Stimulated activated CD4-positive, alpha-beta T cell treated with anti-CD3 and anti-CD28 coated beads, Interleukin-2, amount 100 ng/mL, for 24 hours (primary cell): ENCODE data around the gene LCN6.
"Not testable (repeated sequence)": the region's sequence is repeated elsewhere in the genome, so short reads cannot be mapped to it uniquely, and the experiment has no call there.

Experiments used
- DNase-seq, 2 donors: peaks; one replicate each; pipeline ENCODE4 v3.0.0-alpha.2; 2020

The LCN6 gene

DNA sequence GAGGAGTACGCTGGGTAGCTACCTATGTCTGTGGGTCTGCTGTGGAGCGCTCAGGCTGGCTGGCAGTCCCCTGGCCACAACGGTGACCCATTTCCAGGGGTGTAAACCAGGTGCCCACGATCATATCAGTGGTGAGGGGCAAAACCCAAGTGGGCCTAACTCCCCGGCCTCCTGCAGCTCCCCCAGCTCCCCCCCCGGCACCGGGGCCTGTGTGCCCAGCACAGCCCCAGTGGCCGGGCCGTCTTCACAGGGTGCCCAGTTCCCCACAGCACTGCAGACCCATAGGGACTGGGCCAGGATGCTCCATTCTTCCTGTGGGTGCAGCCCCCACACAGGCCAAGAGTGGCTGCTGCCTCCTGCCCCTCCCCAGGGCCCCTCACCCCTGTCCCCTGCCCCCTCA, 10.7 kb upstream of the LCN6 start:
- no peak for DNase-seq

DNA sequence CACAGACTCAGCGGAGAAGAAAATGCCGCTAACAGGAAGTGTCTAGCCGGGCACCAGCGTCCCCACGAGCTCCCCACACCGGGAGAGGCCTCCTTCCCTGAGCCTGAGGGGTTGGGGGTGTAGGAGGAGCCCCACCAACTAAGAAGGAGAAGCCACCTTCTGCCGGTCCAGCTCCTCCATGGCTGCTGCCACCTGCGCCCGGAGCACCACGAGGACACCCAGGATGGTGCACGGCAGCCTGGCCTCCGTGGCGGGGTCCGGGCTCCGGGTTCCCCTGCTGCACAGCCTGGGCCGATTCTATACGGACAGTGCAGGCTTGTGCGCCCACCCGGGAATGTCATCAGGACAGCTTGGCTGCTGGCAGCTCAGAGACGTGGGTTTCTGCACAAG, 9.4 kb upstream of the LCN6 start:
- DNase-seq: no peak

- no peak for DNase-seq
These were observed 9.0 kb upstream of the LCN6 start for GRCh38 chr9:136757328-136757727.

- DNase-seq: no peak
These were observed 8.5 kb upstream of the LCN6 start for GRCh38 chr9:136756836-136757235.

DNA sequence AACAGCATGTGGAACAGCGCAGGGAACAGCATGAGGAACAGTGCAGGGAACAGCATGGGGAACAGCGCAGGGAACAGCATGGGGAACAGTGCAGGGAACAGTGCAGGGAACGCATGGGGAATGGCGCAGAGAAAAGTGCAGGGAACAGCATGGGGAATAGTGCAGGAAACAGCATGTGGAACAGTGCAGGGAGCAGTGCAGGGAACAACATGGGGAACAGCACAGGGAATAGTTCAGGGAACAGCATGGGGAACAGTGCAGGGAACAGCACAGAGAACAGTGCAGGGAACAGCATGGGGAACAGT, 7.8 kb upstream of the LCN6 start:
- no peak for DNase-seq

DNA sequence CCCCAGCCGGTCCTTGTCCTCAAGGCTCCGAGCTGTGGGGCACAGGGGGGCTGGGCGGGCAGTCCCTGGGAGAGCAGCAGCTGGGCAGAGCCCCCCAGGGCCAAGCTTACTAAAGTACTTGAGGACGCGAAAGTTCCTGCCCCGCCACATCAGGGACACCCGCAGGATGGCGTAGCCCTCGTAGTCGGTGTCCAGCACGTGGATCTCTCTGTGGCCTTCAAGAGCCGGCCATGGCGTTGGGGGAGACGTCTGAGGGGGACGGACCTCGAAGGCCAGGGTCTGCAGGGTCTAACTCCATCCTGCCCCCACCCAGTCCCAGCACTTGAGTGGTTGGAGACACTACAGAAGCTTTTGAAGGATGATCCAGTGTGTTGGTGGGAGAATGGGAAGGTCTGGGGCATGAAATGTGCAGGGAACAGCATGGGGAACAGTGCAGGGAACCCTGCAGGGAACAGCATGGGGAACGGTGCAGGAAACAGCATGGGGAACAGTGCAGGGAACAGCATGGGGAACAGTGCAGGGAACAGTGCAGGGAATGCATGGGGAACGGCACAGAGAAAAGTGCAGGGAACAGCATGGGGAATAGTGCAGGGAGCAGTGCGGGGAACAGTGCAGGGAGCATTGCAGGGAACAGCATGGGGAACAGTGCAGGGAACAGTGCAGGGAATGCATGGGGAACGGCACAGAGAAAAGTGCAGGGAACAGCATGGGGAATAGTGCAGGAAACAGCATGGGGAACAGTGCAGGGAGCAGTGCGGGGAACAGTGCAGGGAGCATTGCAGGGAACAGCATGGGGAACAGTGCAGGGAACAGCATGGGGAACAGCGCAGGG, 7.2 kb upstream of the LCN6 start:
- not testable (repeated sequence) for DNase-seq

GRCh38 chr9:136754626-136755301, 6.4 kb upstream of the LCN6 start:
- no peak for DNase-seq

DNA sequence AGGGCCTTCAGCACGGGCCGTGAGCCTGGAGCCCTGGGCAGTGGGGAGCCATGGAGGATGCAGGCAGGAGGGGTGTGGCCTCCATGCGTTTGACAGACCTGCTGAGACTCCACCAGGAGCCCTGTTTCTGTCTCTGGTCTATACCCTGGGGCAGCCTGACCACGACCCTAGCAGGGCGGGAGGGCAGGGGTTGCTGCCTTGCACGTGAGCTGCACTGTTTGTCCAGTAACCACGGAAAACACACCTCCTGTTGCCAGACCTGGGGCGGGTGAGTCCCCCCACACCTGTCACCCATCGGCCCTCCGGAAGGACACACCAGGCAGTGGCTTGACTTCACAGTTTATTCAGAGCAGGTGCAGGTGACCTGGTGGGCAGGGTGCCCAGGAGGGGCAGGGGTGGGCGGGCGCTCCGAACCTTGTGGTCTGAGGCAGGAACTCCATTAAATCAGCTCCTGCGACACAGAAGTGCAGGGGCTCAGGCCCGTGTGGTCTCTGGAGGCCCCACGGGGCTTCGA, 5.8 kb upstream of the LCN6 start:
- DNase-seq: no peak

GRCh38 chr9:136753371-136754058, 5.2 kb upstream of the LCN6 start:
- DNase-seq: no peak

DNA sequence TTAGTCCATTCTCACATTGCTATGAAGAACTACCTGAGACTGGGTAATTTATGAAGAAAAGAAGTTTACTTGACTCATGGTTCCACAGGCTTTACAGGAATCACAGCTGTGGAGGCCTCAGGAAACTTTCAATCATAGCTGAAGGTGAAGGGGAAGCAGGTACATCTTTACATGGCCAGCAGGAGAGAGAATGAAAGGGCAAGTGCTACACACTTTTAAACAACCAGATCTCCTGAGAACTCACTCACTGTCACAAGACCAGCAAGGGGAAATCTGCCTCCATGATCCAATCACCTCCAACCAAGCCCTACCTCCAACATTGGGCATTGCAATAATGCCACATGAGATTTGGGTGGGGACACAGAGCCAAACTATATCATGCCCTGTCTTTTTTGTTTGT, 3.5 kb upstream of the LCN6 start:
- no peak for DNase-seq

DNA sequence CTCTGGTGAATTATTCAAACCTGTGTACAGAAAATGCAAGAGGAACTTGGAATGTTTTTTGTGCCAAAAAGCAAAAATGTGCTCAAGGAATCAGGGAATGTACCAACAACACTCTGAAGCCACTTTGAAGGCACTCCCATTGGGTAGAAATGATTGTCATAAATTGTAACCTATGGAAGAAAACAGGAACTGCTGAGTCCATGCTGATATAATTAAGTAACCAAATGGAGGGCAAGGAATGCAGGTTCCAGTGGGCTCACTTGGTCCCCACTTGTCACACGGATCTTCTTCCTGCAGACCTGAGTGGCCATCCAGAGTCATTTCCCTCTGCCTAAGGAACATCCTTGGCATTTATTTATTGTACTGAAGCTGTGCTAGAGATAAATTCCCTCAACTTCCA, 2.9 kb upstream of the LCN6 start:
- no peak for DNase-seq

DNA sequence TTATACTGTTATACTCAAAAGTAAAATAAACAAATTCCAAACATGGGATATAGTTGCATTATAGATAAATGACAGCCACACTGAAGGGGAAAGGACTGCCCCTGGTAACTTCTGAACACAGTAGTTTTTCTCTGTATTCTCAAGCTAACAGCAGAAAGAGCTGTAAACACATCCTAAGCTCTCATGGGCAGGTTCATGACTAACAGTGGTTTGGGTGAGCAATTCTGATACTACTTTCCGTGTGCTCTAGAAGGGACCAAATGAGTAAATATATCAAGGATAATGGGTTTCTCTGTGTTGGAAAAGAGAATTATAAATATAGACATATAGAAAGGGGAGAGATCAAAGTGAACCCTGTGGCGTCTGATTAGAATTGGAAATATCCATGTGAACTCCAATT, 2.2 kb upstream of the LCN6 start:
- DNase-seq: no peak

DNA sequence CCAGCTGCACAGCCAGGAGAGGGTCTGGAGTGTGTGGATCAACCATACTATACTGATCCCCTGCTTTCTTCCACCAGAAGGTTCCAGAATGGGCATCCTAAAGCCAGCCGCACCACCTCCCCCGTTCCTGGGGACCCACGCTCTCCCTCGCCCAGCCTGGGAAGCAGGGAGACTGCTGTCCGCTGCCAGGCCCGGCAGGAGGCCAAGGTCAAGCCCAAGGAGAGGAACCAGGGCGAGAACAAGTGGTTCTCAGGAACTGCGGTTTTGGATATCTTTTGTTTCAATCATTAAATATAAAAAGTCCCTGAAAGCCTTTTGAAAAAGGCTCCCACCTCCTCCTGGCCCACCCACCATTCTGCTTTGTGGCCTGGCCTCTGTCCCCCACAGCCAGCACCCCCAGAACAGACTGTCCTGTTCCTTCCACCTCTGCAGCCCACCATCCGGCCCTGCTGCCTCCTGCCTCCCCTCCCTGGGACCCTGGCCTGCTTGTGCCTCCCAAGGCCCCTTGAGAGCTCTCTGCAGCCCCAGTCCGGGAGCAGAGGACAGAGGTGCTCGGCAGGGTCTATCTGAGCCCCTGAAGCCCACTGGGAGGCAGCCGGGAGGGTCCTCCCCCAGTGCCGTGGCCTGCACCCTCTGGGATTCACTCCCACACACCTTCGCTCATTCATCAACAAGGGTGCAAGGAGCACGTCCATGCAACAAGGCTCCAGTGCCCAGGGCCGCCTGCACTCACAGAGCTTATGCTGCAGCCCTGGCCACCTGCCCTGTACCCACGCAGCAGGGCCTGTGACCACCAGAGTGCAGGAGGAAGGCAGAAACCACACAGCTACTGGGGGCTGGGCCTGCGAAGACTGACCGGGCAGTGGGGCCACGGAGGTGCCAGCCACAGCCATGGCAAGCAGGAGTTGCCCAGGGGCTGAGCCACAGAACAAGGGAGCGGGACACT, 614 bp upstream of the LCN6 start:
- DNase-seq: no peak

- no peak for DNase-seq
These were observed 914 bp downstream of the LCN6 start for GRCh38 chr9:136747161-136748060.

GRCh38 chr9:136746621-136747020, 1.7 kb downstream of the LCN6 start:
- DNase-seq: no peak

DNA sequence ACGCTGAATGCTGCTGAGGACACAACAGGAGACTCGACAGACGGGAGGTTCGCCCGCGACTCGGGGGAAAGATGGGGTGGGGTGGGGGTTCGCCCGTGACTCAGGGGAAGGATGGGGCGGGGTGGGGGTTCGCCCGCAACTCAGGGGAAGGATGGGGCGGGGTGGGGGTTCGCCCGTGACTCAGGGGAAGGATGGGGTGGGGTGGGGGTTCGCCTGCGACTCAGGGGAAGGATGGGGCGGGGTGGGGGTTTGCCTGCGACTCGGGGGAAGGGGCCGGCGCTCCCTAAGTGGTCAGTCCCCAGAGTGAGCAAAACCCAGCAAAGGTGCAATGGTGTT, 2.2 kb downstream of the LCN6 start:
- no peak for DNase-seq

- no peak for DNase-seq
These were observed 2.8 kb downstream of the LCN6 start for GRCh38 chr9:136745389-136746154.

DNA sequence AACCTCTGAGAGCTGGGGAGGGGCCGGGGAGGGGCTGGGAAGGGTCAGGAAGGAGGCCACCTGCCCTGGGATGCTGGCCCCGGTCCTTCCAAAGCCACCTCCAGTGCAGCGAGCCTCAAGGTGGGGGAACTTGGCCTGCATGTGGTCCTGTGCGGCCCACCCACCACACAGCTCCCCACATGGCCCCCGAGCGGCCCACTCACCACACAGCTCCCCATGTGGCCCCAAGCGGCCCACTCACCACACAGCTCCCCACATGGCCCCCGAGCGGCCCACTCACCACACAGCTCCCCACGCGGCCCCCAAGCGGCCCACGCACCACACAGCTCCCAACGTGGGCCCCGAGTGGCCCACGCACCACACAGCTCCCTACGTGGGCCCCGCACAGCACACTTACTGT, 3.6 kb downstream of the LCN6 start:
- no peak for DNase-seq

DNA sequence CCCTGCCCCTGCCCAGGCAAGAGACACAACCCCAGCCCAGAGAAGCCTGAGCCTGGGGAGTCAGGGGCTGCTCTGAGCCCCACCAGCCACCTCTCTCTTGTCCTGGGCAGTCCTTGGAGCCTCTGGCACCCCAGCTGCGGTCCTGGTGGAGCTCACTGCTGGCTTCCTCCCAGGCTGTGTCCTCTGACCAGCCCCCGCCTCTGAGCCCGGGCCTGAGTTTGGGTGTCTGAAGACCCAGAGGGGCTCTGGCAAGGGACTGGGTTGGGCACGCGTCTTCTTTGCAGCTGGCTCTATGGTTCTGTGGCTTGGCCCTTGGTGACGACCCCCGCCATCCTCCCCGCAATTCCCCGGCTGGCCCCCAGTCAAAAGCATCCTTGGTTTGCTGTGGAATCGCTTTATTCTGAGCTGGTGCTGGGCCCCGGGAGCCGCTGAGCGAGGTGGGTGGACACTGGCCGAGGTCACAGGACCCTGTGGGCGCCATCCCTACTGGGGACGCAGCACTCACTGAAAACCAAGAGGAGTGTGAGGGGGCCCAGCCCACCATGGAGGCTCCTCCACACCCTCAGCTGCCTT, 4.6 kb downstream of the LCN6 start:
- no peak for DNase-seq

DNA sequence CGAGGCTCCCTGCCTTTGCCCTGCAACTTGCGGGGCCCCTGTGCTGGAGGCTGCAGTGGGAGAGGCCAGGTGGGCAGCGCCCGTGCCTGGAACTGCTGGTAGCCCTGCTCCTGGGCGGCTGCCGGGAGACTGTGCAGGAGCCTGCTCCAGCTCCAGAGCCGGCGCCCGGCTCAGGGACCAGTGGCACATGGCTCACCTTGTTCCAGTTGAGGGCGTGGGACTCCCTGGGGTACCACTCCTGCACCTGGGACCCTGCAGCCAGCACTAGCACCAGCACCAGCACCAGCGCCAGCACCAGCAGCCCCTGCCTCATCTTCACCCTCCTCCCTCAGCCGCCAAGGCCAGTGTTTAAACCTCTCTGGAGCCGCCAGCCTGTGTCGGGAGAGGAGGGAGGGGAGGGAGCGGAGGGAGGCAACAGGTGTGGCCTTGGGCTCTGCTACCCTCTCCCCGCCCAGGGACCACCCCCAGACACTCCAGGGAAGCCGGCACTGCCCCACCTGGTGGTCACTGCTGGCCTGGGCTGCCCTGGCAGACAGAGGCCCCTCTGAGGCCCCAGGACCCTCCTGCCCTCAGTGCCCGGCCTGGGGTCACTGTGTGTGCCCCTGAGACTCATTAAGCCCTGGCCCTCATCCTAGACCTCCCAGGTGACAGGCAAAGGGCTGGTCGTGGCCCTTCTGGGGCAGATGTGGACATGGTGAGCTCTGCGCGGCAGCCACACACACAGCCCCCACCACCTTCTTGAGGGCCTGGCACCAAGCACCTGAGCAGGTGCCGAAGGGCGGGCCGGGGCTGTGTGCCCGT, 5.5 kb downstream of the LCN6 start, which contains the start of gene LCN10:
TSS of gene LCN10 (minus strand) at position 350 of the 801 bp plus-strand sequence. CDS start at position 313, 37 bp downstream.
- no peak for DNase-seq
